Naive thymus-derived CD8-positive, alpha-beta T cell (primary cell): Measurements from ENCODE around the gene EHD2. TPM values are rescaled to one million over a fixed set of nuclear protein-coding genes. Genes with fewer than 3 reads are reported as not detected.
"Not testable (repeated sequence)": the region's sequence is repeated elsewhere in the genome, so short reads cannot be mapped to it uniquely, and the experiment has no call there.

ENCODE experiments used
- ATAC-seq, 2 donors: fragments of 150-1000 bp; cut with Tn5 transposase in 1 of 2; sonication (Bioruptor Pico), chemical (Tn5 transposase) in 1 of 2; 1 replicate in 1 of 2; 2 replicates in 1 of 2; pipeline ENCODE4 v1.10.0; 2021; ENCODE audit warnings: mild to moderate bottlenecking in 2 of 2, moderate library complexity in 2 of 2
- POLR2A ChIA-PET: fragments of 350-600 bp; sonication (Branson Sonifier 250); formaldehyde crosslinking; loops from one replicate; lab custom pipeline; 2021; ENCODE audit warnings: antibody characterized with exemption; lab: Charles Lee
- DNase-seq, 10 donors: peaks; one replicate each; pipeline versions ENCODE4 v3.0.0 to v3.0.0-alpha.2; 2020 to 2022
- H3K27ac Mint-ChIP-seq, 10 donors: one replicate each; pipeline ENCODE4 v1.8.0; 2020 to 2022; ENCODE audit warnings: mild to moderate bottlenecking in 10 of 10, mixed read lengths in 10 of 10, moderate library complexity in 4 of 10, inconsistent platforms in 1 of 10
- H3K27me3 Mint-ChIP-seq, 5 donors: one replicate each; pipeline ENCODE4 v1.8.0; 2021 to 2022; ENCODE audit warnings: mixed read lengths in 5 of 5
- H3K36me3 Mint-ChIP-seq, 3 donors: one replicate each; pipeline ENCODE4 v1.8.0; 2020 to 2022; ENCODE audit warnings: mixed read lengths in 3 of 3, mild to moderate bottlenecking in 2 of 3, inconsistent platforms in 1 of 3
- H3K4me1 Mint-ChIP-seq, 4 donors: one replicate each; pipeline ENCODE4 v1.8.0; 2021 to 2022; ENCODE audit warnings: mixed read lengths in 4 of 4
- H3K4me3 Mint-ChIP-seq, 10 donors: one replicate each; pipeline ENCODE4 v1.8.0; 2020 to 2022; ENCODE audit warnings: mild to moderate bottlenecking in 10 of 10, mixed read lengths in 10 of 10, moderate library complexity in 6 of 10, inconsistent platforms in 1 of 10
- H3K9me3 Mint-ChIP-seq, 9 donors: one replicate each; pipeline ENCODE4 v1.8.0; 2020 to 2022; ENCODE audit warnings: mixed read lengths in 9 of 9, mild to moderate bottlenecking in 3 of 9, inconsistent platforms in 1 of 9, moderate library complexity in 1 of 9
- polyA plus RNA-seq, 3 donors: library from polyadenylated mRNA; unstranded; fragments of 300-500 nt; fragmentation: Illumina TruSeq; gene quantifications; one replicate each; pipeline ENCODE4 v1.2.3, GENCODE V29; 2021
- total RNA-seq, 8 experiments: library from RNA in 2 of 8; stranded (reverse) in 2 of 8; gene quantifications; one replicate each; pipeline ENCODE4 v1.2.3 and lab custom pipeline; 2021 to 2026

EHD2 gene
- total and polyA plus RNA-seq, 5 experiments from 2014 or later: not detected

DNA sequence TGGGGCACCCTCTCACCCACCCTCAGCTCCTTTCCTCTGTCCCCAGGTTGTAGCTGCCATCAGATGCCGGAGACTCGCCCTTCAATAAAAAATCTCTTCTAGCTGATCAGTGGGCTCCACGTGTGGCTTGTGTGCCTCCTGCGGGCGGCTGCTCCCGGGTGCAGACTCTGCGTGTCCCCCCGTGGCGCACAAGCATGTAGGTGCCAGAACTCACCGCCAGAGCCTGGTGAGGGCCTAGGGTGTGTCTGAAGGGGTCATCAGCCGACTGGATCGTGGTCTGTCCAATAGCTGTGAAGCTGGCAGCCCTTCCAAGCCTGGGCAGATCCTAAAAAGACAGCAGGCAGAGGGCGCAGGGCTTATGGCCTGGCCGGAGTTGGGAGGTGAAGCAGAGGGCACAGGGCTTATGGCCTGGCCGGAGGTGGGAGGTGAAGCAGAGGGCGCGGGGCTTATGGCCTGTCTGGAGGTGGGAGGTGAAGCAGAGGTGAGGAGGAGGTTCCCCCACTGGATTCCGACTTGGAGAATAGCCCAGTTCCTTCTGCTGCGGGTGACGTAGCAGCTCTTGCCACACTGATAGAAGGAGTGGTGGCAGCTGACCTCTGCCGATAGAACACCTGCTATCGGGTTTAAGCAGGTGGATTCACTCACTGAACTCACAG is 43.9 kb downstream of the EHD2 start:
- peaks cover 5 to 19% (median 12%) of the 10 kb centered on the region in 4 donors for H3K4me1 Mint-ChIP-seq

DNA sequence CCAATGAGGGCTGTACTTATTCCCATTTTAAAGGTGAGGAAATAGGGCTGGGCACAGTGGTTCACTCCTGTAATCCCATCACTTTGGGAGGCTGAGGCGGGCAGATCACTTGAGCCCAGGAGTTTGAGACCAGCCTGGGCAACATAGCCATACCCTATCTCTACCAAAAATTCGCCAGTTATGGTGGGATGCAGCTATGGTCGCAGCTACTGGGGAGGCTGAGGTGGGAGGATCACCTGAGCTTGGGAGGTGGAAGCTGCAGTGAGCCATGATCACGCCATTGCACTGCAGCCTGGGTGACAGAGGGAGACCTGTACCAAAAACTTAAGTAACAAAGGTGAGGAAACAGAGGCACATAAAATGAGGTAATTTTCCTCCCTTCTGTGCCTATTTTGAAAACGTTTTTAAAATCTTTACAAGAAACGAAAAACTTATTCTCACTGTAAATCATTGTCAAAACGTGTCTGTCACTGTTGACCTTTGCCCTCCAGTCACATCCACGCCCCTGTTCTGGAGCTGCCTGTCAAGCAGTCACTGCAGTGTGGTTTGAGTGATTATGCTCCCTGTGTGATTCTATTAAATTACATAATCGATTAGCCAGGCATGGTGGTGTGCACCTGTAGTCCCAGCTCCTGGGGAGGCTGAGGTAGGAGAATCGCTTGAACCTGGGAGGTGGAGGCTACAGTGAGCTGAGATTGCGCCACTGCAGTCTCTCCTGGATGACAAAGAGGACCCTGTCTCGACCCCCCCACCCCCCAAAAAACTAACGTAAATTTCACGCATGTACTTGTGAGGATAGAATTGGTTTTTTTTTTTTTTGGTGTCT is 44.6 kb downstream of the EHD2 start:
- H3K27ac Mint-ChIP-seq: peak overlapping the region in 4 of 10 donors; percentile 36 to 74 (median 57)
- POLR2A ChIA-PET: no interaction called here
- no peak overlapping the region for H3K4me3 Mint-ChIP-seq
- H3K36me3 Mint-ChIP-seq: peaks cover 4 to 56% (median 16%) of the 10 kb centered on the region in 3 donors
- DNase-seq (no peak), ATAC-seq (no peak)
- peaks cover 4 to 12% (median 6%) of the 10 kb centered on the region in 4 donors for H3K4me1 Mint-ChIP-seq
- H3K27me3 Mint-ChIP-seq: no peaks in the 10 kb centered on the region
- H3K9me3 Mint-ChIP-seq: no peaks in the 10 kb centered on the region

More for the DNA sequence above, 43.9 kb downstream of the EHD2 start:
- peaks cover 4 to 64% (median 18%) of the 10 kb centered on the region in 3 donors for H3K36me3 Mint-ChIP-seq
- no peak for DNase-seq
- H3K27me3 Mint-ChIP-seq: no peaks in the 10 kb centered on the region
- H3K9me3 Mint-ChIP-seq: no peaks in the 10 kb centered on the region
- no peak for ATAC-seq
- peak overlapping the region in 1 of 10 donors; percentile 71 for H3K27ac Mint-ChIP-seq
- POLR2A ChIA-PET: interaction anchor here (1.5 kb wide), 1 partner anchor 11 kb away, joined by 3 read pairs; no protein-coding TSS in a partner anchor
- H3K4me3 Mint-ChIP-seq: peak overlapping the region in 2 of 10 donors; percentile 14 to 19

DNA sequence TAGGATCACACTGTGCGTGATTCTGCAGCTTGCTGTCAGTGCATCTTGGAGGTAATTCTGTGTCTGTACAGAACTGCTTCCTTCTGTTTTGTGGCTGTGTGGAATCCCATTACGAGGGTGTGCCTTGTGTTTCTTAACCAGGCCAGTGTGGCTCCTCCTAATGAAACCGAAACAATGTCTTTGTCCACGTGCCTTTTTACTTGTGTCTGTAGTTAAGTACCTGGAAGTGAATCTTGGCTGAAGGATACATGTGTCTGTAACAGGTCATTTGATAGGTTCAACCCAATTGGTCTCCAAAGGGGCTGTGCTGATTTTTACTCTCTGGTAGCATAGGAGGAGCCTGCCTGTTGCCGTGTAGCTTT is 45.2 kb downstream of the EHD2 start:
- Mint-ChIP-seq H3K4me1 (peaks cover under 1 to 6% (median 3%) of the 10 kb centered on the region in 4 donors), H3K27me3 (no peaks in the 10 kb centered on the region), H3K4me3 (no peak overlapping the region), H3K36me3 (peaks cover 4 to 50% (median 13%) of the 10 kb centered on the region in 3 donors), H3K9me3 (no peaks in the 10 kb centered on the region), H3K27ac (peak overlapping the region in 2 of 10 donors; percentile 5 to 9)
- POLR2A ChIA-PET: no interaction called here
- DNase-seq (no peak), ATAC-seq (no peak)

DNA sequence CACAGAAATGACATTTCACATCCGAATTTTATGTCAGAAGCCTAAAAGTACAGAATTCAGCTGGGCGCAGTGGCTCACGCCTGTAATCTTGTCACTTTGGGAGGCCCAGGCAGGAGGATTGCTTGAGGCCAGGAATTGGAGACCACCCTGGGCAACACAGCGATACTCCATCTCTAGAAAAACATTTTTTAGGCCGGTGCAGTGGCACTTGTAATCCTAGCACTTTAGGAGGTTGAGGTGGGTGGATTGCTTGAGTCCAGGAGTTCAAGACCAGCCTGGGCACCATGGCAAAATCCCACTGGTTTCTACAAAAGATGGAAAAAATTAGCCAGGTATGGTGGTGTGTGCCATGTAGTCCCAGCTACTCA is 47.4 kb downstream of the EHD2 start:
- POLR2A ChIA-PET: no interaction called here
- Mint-ChIP-seq H3K9me3 (no peaks in the 10 kb centered on the region), H3K4me3 (no peak overlapping the region), H3K27ac (peak overlapping the region in 1 of 10 donors; percentile 84), H3K27me3 (no peaks in the 10 kb centered on the region), H3K4me1 (peaks cover 0 to 4% (median 2%) of the 10 kb centered on the region in 4 donors), H3K36me3 (peaks cover 4 to 37% (median 9%) of the 10 kb centered on the region in 3 donors)
- no peak for DNase-seq
- no peak for ATAC-seq

DNA sequence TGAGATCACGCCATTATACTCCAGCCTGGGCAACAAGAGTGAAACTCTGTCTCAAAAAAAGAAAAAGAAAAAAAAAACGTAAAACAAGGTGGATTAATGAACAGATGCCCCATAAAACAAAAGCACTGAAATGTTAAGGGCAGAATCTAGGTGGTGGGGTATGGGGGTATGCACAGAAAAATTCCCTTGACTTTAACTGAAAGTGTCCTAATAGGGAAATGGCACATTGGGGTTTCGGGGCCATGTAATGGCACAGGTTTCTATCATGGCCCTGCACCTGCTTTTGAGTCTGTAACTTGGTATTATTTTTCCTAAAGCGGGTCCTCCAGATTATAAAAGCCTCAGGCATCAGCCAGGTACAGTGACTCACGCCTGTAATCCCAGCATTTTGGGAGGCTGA is 48.3 kb downstream of the EHD2 start:
- ATAC-seq (no peak), DNase-seq (no peak)
- POLR2A ChIA-PET: interaction anchor here (0.6 kb wide), 1 partner anchor 20 kb away, joined by 3 read pairs; no protein-coding TSS in a partner anchor
- Mint-ChIP-seq H3K27ac (peak overlapping the region in 1 of 10 donors; percentile 78), H3K27me3 (no peaks in the 10 kb centered on the region), H3K4me3 (no peak overlapping the region), H3K9me3 (no peaks in the 10 kb centered on the region), H3K36me3 (peaks cover 4 to 31% (median 9%) of the 10 kb centered on the region in 3 donors), H3K4me1 (peaks cover 0 to 4% (median 2%) of the 10 kb centered on the region in 4 donors)

DNA sequence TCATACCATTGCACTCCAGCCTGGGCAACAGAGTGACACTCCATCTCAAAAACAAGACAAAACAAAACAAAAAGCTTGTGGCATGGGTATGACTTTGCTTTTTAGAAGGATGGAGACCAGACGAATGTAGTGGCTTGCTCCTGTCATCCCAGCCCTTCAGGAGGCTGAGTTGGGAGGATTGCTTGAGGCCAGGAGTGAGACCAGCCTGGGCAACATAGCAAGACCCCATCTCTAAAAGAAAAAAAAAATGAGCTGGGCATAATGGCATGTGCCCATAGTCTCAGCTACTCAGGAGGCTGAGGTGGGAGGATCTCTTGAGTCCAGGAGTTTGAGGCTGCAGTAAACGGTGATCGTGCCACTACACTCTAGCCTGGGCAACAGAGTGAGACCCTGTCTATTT is 48.9 kb downstream of the EHD2 start:
- DNase-seq (no peak), ATAC-seq (no peak)
- Mint-ChIP-seq H3K4me1 (peaks cover 0 to 4% (median 2%) of the 10 kb centered on the region in 4 donors), H3K36me3 (peaks cover 4 to 25% (median 9%) of the 10 kb centered on the region in 3 donors), H3K9me3 (no peaks in the 10 kb centered on the region), H3K27ac (peak overlapping the region in 3 of 10 donors; percentile 8 to 78 (median 11)), H3K27me3 (no peaks in the 10 kb centered on the region), H3K4me3 (no peak overlapping the region)
- POLR2A ChIA-PET: no interaction called here

DNA sequence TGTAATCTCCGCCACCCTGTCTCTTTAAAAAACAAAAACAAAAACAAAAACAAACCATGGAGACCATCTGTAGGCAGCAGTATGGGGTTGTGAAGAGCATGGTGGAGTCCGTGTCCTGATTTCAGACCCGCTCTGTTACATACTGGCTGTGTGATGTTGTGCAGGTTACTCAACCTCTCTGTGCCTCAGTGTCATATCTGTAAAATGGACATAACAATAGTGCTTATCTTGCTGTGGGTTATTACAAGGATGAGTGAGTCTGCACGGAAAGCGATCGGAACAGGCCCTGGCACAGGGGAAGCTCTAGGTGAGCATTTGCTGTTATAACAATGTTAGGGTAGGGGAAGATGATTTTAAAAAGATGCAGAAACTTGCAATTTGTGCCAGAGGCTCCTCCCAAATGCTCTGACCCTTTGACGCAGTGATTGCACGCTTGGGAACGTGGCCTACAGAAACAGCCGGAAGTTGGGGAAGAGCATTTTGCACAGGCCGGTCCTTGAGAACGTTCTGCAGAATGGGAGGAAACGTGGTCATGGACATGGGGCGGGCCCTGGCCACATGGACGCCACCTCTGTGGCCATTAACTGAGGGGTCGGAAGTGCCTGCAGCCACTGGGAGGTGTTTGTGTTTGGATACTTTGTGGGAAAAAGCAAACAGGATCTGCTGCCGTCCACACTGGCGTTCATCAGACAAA is 49.5 kb downstream of the EHD2 start:
- no peak for ATAC-seq
- no peak for DNase-seq
- Mint-ChIP-seq H3K4me3 (no peak overlapping the region), H3K27me3 (no peaks in the 10 kb centered on the region), H3K4me1 (peaks cover 0 to 4% (median 2%) of the 10 kb centered on the region in 4 donors), H3K9me3 (no peaks in the 10 kb centered on the region), H3K27ac (peak overlapping the region in 3 of 10 donors; percentile 3 to 11 (median 8)), H3K36me3 (peaks cover 4 to 19% (median 9%) of the 10 kb centered on the region in 3 donors)
- POLR2A ChIA-PET: interaction anchor here (1.1 kb wide), 1 partner anchor 14 kb away, joined by 3 read pairs; no protein-coding TSS in a partner anchor

DNA sequence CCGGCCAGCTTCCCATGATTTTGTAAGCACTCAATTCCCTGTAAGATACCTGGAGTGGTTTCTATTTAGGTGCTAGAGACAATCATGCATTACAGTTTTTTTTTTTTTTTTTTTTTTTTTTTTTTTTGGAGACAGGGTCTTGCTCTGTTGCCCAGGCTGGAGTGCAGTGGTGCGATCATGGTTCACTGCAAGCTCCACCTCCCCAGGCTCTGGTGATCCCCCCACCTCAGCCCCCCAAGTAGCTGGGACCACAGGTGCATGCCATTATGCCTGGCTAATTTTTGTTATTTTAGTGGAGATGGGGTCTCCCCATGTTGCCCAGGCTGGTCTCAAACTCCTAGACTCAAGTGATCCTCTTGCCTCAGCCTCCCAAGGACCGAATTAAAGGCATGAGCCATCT is 51.5 kb downstream of the EHD2 start:
- H3K4me1 Mint-ChIP-seq, ATAC-seq, DNase-seq, H3K36me3 Mint-ChIP-seq, H3K4me3 Mint-ChIP-seq, H3K27ac Mint-ChIP-seq, H3K27me3 Mint-ChIP-seq, H3K9me3 Mint-ChIP-seq: not testable (repeated sequence)
- POLR2A ChIA-PET: interaction anchor here (0.7 to 1.1 kb wide), 2 partner anchors 19 to 139 kb away, joined by 4 to 6 read pairs; no protein-coding TSS in a partner anchor

DNA sequence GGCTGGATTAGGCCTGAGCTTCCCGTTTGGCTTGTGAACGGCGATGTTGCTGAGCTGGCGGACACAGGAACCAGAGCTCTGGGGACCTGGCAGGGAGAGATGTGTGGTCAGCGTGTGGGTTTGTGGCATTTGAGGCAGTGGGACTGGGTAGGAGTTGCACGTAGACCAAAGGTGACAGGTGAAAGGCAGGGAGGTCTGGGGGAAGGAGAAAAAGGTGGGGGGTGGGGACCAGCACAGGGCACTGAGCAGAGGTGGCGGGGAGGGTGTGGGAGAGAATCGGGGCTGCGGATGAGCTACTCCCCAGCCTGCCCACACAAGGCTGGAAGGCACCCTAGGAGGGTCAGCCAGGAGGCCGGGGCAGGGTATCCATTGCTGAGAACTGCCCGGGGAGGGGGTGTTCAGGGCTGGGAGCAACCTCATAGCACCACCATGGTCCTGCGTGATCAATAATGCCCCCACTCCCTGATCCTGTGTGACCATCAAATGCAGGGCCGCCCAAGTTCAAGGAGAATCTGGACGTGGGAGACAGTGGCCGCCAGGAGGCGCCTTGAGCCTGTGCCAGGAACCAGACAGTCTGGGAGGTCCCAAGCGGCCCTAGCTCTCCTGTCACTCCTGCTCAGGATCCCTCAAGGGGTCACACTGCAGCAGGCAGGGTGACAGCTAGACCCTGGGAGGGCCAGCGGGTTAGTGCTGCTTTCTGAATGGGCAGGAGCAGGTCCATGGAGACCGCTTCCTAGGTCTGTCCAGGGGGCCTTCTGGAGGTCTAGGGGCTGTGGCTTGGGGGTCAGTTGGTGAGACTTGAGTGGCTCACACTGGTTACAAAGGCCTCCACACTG is 52.5 kb downstream of the EHD2 start:
- peaks cover 0 to 7% (median 4%) of the 10 kb centered on the region in 4 donors for H3K4me1 Mint-ChIP-seq
- no peaks in the 10 kb centered on the region for H3K36me3 Mint-ChIP-seq
- DNase-seq (peak in 1 of 10 donors; percentile 29), ATAC-seq (peak in 1 of 2 donors; percentile 46)
- no peak overlapping the region for H3K4me3 Mint-ChIP-seq
- H3K27ac Mint-ChIP-seq: peak overlapping the region in 3 of 10 donors; percentile 60 to 73 (median 67)
- H3K27me3 Mint-ChIP-seq: no peaks in the 10 kb centered on the region
- H3K9me3 Mint-ChIP-seq: no peaks in the 10 kb centered on the region
- POLR2A ChIA-PET: interaction anchor here (0.6 to 1.1 kb wide), 2 partner anchors 10 to 20 kb away, joined by 3 to 4 read pairs; no protein-coding TSS in a partner anchor

DNA sequence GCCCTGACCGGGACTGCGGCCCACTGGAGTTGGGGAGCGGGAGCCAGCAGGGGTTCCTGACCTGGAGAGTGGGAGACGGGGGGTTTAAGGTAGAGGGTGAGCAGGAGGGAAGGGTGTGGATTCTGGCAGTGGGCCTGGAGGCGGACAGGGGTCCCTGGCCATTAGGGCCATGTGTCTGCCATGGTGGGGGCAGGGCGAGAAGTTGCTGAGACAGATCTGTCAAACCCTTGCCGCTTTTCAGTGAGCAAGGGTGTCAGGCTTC is 53.1 kb downstream of the EHD2 start:
- no peaks in the 10 kb centered on the region for H3K36me3 Mint-ChIP-seq
- H3K9me3 Mint-ChIP-seq: no peaks in the 10 kb centered on the region
- POLR2A ChIA-PET: no interaction called here
- H3K4me1 Mint-ChIP-seq: peaks cover 0 to 7% (median 4%) of the 10 kb centered on the region in 4 donors
- DNase-seq: no peak
- no peak overlapping the region for H3K27ac Mint-ChIP-seq
- no peak overlapping the region for H3K4me3 Mint-ChIP-seq
- ATAC-seq: no peak
- H3K27me3 Mint-ChIP-seq: no peaks in the 10 kb centered on the region

DNA sequence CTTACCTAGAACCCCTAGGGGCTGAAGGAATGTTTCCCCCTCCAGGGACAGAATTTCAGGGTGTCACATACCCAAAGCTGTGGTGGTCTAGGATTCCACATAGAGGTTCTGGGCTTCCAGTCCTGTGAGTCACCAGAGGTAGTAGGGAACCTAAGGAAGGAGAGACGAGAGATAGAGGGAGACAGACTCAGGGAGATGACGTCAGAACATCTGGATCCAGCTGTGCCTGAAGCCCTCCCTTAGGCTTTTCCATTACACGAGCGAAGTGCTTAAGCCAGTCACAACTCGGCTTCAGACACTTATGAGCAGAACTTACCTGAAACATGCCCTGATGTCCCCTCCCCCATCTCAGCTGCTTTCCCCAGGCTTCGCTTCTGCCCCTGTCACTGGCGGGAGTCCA is 53.4 kb downstream of the EHD2 start:
- peaks cover 0 to 2% (median 0%) of the 10 kb centered on the region in 5 donors for H3K27me3 Mint-ChIP-seq
- DNase-seq (no peak), ATAC-seq (no peak)
- no peaks in the 10 kb centered on the region for H3K36me3 Mint-ChIP-seq
- POLR2A ChIA-PET: no interaction called here
- no peak overlapping the region for H3K4me3 Mint-ChIP-seq
- H3K9me3 Mint-ChIP-seq: no peaks in the 10 kb centered on the region
- H3K27ac Mint-ChIP-seq: no peak overlapping the region
- peaks cover 0 to 7% (median 4%) of the 10 kb centered on the region in 4 donors for H3K4me1 Mint-ChIP-seq

DNA sequence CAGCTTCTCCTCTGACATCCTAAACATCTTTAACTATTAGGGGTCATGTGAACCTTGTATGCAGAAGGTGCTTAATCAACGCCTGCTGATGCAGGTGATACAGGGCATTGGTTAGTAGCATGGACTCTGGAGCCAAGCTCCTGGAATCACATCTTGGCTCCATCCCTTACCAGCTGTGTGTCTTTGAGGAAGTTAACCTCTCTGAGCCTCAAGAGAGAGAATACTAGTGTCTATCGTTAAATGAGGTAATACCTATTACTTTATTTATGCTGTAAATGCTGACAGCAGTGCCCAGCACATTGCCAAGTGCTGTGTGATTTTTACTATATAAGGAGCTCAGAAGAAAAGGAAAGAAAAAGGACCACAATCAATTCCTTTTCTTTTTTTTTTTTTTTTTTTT is 54.1 kb downstream of the EHD2 start:
- H3K27me3 Mint-ChIP-seq: peaks cover 0 to 2% (median 0%) of the 10 kb centered on the region in 5 donors
- no peak overlapping the region for H3K27ac Mint-ChIP-seq
- POLR2A ChIA-PET: no interaction called here
- peaks cover 0 to 7% (median 4%) of the 10 kb centered on the region in 4 donors for H3K4me1 Mint-ChIP-seq
- no peak overlapping the region for H3K4me3 Mint-ChIP-seq
- no peaks in the 10 kb centered on the region for H3K36me3 Mint-ChIP-seq
- DNase-seq (no peak), ATAC-seq (no peak)
- no peaks in the 10 kb centered on the region for H3K9me3 Mint-ChIP-seq
